Stomach (tissue), 9 donors: Measurements from ENCODE around the gene SNU13. TPM values are rescaled to one million over a fixed set of nuclear protein-coding genes. Genes with fewer than 3 reads are reported as not detected.
"Not testable (repeated sequence)": the region's sequence is repeated elsewhere in the genome, so short reads cannot be mapped to it uniquely, and the experiment has no call there.

Source experiments
- DNase-seq, 2 donors: peaks; one replicate each; pipeline versions ENCODE4 v3.0.0 to v3.0.0-alpha.2; 2013 to 2019
- H3K27ac ChIP-seq, 5 donors: fragments of 200-600 bp in 4 of 5; sonication (generic) in 4 of 5; one replicate each; pipeline ENCODE4 v1.5.1; 2013 to 2019; ENCODE audit warnings: mild to moderate bottlenecking in 1 of 5, moderate library complexity in 1 of 5
- H3K27me3 ChIP-seq, 3 donors: fragments of 200-600 bp; sonication (generic); one replicate each; pipeline ENCODE4 v1.5.1; 2017 to 2019; ENCODE audit warnings: mixed run types in 1 of 3
- H3K36me3 ChIP-seq, 4 donors: fragments of 200-600 bp; sonication (generic); 1 replicate in 3 of 4; 2 replicates in 1 of 4; pipeline ENCODE4 v1.5.1; 2016 to 2019
- H3K4me1 ChIP-seq, 4 donors: fragments of 200-600 bp; sonication (generic); one replicate each; pipeline ENCODE4 v1.5.1; 2016 to 2019
- H3K4me3 ChIP-seq, 4 donors: fragments of 200-600 bp; sonication (generic) in 3 of 4; one replicate each; pipeline ENCODE4 v1.5.1; 2016 to 2019; ENCODE audit warnings: mild to moderate bottlenecking in 1 of 4
- H3K9me3 ChIP-seq, 4 donors: fragments of 200-600 bp; sonication (generic); one replicate each; pipeline ENCODE4 v1.5.1; 2016 to 2019
- CTCF ChIP-seq, 7 experiments: fragments of 450-650 bp in 4 of 7; fragments of 200-600 bp in 3 of 7; sonication (generic) in 3 of 7; IDR thresholded peaks; one replicate each; pipeline ENCODE4 v1.5.1; 2016 to 2019; ENCODE audit warnings: antibody characterized with exemption in 7 of 7, control low read depth in 2 of 7, mild to moderate bottlenecking in 1 of 7
- EP300 ChIP-seq: sonication (generic); formaldehyde crosslinking; IDR thresholded peaks from one replicate; pipeline ENCODE4 v1.6.1; 2017; ENCODE audit warnings: antibody characterized with exemption
- POLR2A ChIP-seq, 4 donors: fragments of 450-650 bp; IDR thresholded peaks; one replicate each; pipeline ENCODE4 v1.6.1; 2016; ENCODE audit warnings: antibody characterized with exemption in 4 of 4, control low read depth in 2 of 4, mild to moderate bottlenecking in 1 of 4, moderate library complexity in 1 of 4
- POLR2AphosphoS5 ChIP-seq, 3 donors: sonication (generic); formaldehyde crosslinking; IDR thresholded peaks; one replicate each; pipeline ENCODE4 v1.6.1; 2016; ENCODE audit warnings: antibody characterized with exemption in 3 of 3
- whole genome bisulfite sequencing, 5 donors: extraction: QIAGEN DNeasy Blood & Tissue Kit in 3 of 5; methylation state at CpG; one replicate each; pipeline versions ENCODE4 v1.1.5 to v1.1.7; 2013 to 2018; 5-methylcytosine and 5-hydroxymethylcytosine counted together
- intact Hi-C: fragments of 100-400 bp; cut with DNase I; formaldehyde crosslinking; loops from one replicate; pipeline ENCODE4 v1.15.1; 2023; ENCODE audit warnings: low total_unique reads
- polyA plus RNA-seq, 3 donors: library from polyadenylated mRNA; stranded (reverse); fragments of 200-250 nt; gene quantifications; one replicate each; pipeline ENCODE4 v1.2.3, GENCODE V29; 2013
- total RNA-seq, 5 donors: library from RNA; depleted of rRNA; stranded (reverse); fragments of >200 nt; gene quantifications; one replicate each; pipeline versions ENCODE4 v1.1.0 to v1.2.3, GENCODE V29; 2014 to 2016
- donor health status: healthy with polysubstance abuse.
- donor health status: Bipolar disorder and iron deficiency.
- donor health status: healthy.

SNU13 gene
- total and polyA plus RNA-seq, 8 donors = 12.2 to 154 (median 98.1) TPM

GRCh38 chr22:41664490-41664889 is 24.2 kb downstream of the SNU13 start:
- DNase-seq = no peak
- H3K4me3 ChIP-seq = no peak overlapping the region
- H3K9me3 ChIP-seq = no peaks in the 10 kb centered on the region
- no peak overlapping the region for H3K27ac ChIP-seq
- no peak for TF ChIP-seq EP300
- TF ChIP-seq CTCF (IDR thresholded peaks at IDR 0.05) = no peak
- TF ChIP-seq POLR2A (IDR thresholded peaks at IDR 0.05) = no peak
- no peak for TF ChIP-seq POLR2AphosphoS5 (IDR thresholded peaks at IDR 0.05)
- H3K4me1 ChIP-seq = peaks cover 3 to 20% (median 11%) of the 10 kb centered on the region in 4 donors
- intact Hi-C loops = no loop called here
- H3K27me3 ChIP-seq = no peaks in the 10 kb centered on the region
- H3K36me3 ChIP-seq = peaks cover 51 to 61% (median 59%) of the 10 kb centered on the region in 4 donors

DNA sequence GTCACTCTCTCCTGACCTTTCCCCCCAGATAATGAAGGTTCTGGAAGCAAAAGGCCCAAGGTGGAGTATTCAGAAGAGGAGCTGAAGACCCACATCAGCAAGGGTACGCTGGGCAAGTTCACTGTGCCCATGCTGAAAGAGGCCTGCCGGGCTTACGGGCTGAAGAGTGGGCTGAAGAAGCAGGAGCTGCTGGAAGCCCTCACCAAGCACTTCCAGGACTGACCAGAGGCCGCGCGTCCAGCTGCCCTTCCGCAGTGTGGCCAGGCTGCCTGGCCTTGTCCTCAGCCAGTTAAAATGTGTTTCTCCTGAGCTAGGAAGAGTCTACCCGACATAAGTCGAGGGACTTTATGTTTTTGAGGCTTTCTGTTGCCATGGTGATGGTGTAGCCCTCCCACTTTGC is 25.1 kb downstream of the SNU13 start:
- Histone ChIP-seq H3K4me1 (peaks cover 3 to 20% (median 11%) of the 10 kb centered on the region in 4 donors), H3K36me3 (peaks cover 60 to 70% (median 68%) of the 10 kb centered on the region in 4 donors)
- H3K9me3 ChIP-seq, DNase-seq, H3K27ac ChIP-seq, intact Hi-C loops, H3K4me3 ChIP-seq, H3K27me3 ChIP-seq: not testable (repeated sequence)
- WGBS, 5 donors = 76 to 88% (median 86%) methylated on average over 8 to 9 of the region's 9 CpGs

- TF ChIP-seq CTCF (IDR thresholded peaks at IDR 0.05) (no peak), EP300 (no peak), POLR2AphosphoS5 (IDR thresholded peaks at IDR 0.05) (no peak), POLR2A (IDR thresholded peaks at IDR 0.05) (no peak)
- no peaks in the 10 kb centered on the region for H3K9me3 ChIP-seq
- 94 to 99% (median 97%) methylated on average over 2 of the region's 2 CpGs for WGBS, 5 donors
- intact Hi-C loops = no loop called here
- peaks cover 77 to 89% (median 86%) of the 10 kb centered on the region in 4 donors for H3K36me3 ChIP-seq
- no peak for DNase-seq
- no peak overlapping the region for H3K27ac ChIP-seq
- peaks cover 0 to 7% (median 3%) of the 10 kb centered on the region in 4 donors for H3K4me1 ChIP-seq
- H3K4me3 ChIP-seq = no peak overlapping the region
- no peaks in the 10 kb centered on the region for H3K27me3 ChIP-seq
Observed at GRCh38 chr22:41661713-41662112, 27.0 kb downstream of the SNU13 start.

GRCh38 chr22:41661088-41661487 is 27.6 kb downstream of the SNU13 start:
- H3K4me1 ChIP-seq = peaks cover 0 to under 1% (median under 1%) of the 10 kb centered on the region in 4 donors
- no peaks in the 10 kb centered on the region for H3K27me3 ChIP-seq
- no peaks in the 10 kb centered on the region for H3K9me3 ChIP-seq
- H3K36me3 ChIP-seq = peaks cover 83 to 95% (median 93%) of the 10 kb centered on the region in 4 donors
- no peak for DNase-seq
- intact Hi-C loops = no loop called here
- TF ChIP-seq CTCF (IDR thresholded peaks at IDR 0.05) = no peak
- no peak for TF ChIP-seq EP300
- TF ChIP-seq POLR2AphosphoS5 (IDR thresholded peaks at IDR 0.05) = no peak
- no peak for TF ChIP-seq POLR2A (IDR thresholded peaks at IDR 0.05)
- 73 to 86% (median 77%) methylated on average over 3 of the region's 3 CpGs for WGBS, 5 donors
- no peak overlapping the region for H3K4me3 ChIP-seq
- no peak overlapping the region for H3K27ac ChIP-seq

DNA sequence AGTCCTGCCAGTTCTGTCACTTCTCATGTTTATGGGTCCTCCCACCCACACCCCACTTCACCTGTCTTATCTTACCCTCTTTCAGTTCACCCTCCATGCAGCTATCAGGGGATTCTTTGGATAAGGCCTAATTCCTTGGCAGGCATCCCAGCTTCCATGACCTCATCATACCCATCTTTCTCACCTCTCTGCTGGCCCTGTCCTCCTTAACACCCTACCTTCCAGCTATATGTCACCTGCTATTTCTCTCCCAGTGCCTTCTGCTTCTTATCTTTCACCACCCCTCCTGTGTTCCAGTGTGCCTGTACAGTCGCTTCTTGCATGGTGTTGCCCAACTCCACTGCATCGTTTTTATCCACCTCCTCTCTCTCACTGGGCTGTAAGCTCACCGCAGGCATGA is 28.3 kb downstream of the SNU13 start:
- Histone ChIP-seq H3K36me3 (peaks cover 88 to 100% (median 99%) of the 10 kb centered on the region in 4 donors), H3K27ac (no peak overlapping the region), H3K9me3 (no peaks in the 10 kb centered on the region), H3K4me1 (no peaks in the 10 kb centered on the region), H3K4me3 (no peak overlapping the region), H3K27me3 (no peaks in the 10 kb centered on the region)
- TF ChIP-seq CTCF (IDR thresholded peaks at IDR 0.05) = no peak
- no peak for TF ChIP-seq EP300
- TF ChIP-seq POLR2AphosphoS5 (IDR thresholded peaks at IDR 0.05) = no peak
- TF ChIP-seq POLR2A (IDR thresholded peaks at IDR 0.05) = no peak
- intact Hi-C loops = no loop called here
- 83 to 91% (median 87%) methylated on average over 3 of the region's 3 CpGs for WGBS, 5 donors
- no peak for DNase-seq
